HEK293T (cell line): Measurements from ENCODE around the gene FFAR3.

ENCODE experiments used
- CTCF ChIA-PET: fragments of 350-600 bp; formaldehyde crosslinking; extraction: SDS; loops from one replicate; lab custom pipeline; 2021; ENCODE audit warnings: antibody characterized with exemption, inconsistent platforms; lab: Yijun Ruan, JAX
- POLR2A ChIA-PET: fragments of 350-600 bp; formaldehyde crosslinking; extraction: SDS; loops from one replicate; lab custom pipeline; 2020; ENCODE audit warnings: antibody characterized with exemption, inconsistent platforms; lab: Yijun Ruan, JAX
- DNase-seq: peaks from one replicate; pipeline ENCODE4 v3.0.0; 2012; ENCODE audit warnings: mixed read lengths; ENCODE audit errors: extremely low spot score
- ARNT ChIP-seq: fragments of 450-650 bp; IDR thresholded peaks from 2 replicates; pipeline ENCODE4 v1.6.1; 2017; ENCODE audit warnings: mild to moderate bottlenecking
- BHLHE40 ChIP-seq: fragments of 450-650 bp; IDR thresholded peaks from 2 replicates; pipeline ENCODE4 v1.6.1; 2016; ENCODE audit warnings: mild to moderate bottlenecking, moderate library complexity, borderline replicate concordance
- CTBP1 ChIP-seq: fragments of 450-650 bp; IDR thresholded peaks from 2 replicates; pipeline ENCODE4 v1.6.1; 2016; ENCODE audit warnings: borderline replicate concordance
- ELF4 ChIP-seq: fragments of 450-650 bp; IDR thresholded peaks from 2 replicates; pipeline ENCODE4 v1.6.1; 2017; ENCODE audit warnings: antibody characterized with exemption
- FOXA1 ChIP-seq: fragments of 450-650 bp; IDR thresholded peaks from 2 replicates; pipeline ENCODE4 v1.6.1; 2016; ENCODE audit warnings: mild to moderate bottlenecking
- FOXK2 ChIP-seq: fragments of 450-650 bp; IDR thresholded peaks from 2 replicates; pipeline ENCODE4 v1.6.1; 2016; ENCODE audit warnings: mild to moderate bottlenecking
- FOXM1 ChIP-seq: fragments of 450-650 bp; IDR thresholded peaks from 2 replicates; pipeline ENCODE4 v1.6.1; 2017; ENCODE audit warnings: mild to moderate bottlenecking, borderline replicate concordance
- HDGF ChIP-seq: fragments of 450-650 bp; IDR thresholded peaks from 2 replicates; pipeline ENCODE4 v1.6.1; 2017; ENCODE audit warnings: antibody characterized with exemption, borderline replicate concordance
- L3MBTL2 ChIP-seq: fragments of 450-650 bp; conservative IDR thresholded peaks from 2 replicates; pipeline ENCODE4 v1.6.1; 2016; ENCODE audit warnings: mild to moderate bottlenecking
- LEF1 ChIP-seq: fragments of 450-650 bp; IDR thresholded peaks from 2 replicates; pipeline ENCODE4 v1.6.1; 2017; ENCODE audit warnings: mild to moderate bottlenecking, borderline replicate concordance
- NFRKB ChIP-seq: fragments of 450-650 bp; IDR thresholded peaks from 2 replicates; pipeline ENCODE4 v1.6.1; 2016; ENCODE audit warnings: mild to moderate bottlenecking, moderate library complexity
- PKNOX1 ChIP-seq: fragments of 450-650 bp; IDR thresholded peaks from 2 replicates; pipeline ENCODE4 v1.6.1; 2016
- SP1 ChIP-seq: fragments of 450-650 bp; IDR thresholded peaks from 2 replicates; pipeline ENCODE4 v1.6.1; 2017
- SUZ12 ChIP-seq: fragments of 450-650 bp; IDR thresholded peaks from 2 replicates; pipeline ENCODE4 v1.6.1; 2016; ENCODE audit warnings: mild to moderate bottlenecking
- TARDBP ChIP-seq: fragments of 450-650 bp; IDR thresholded peaks from 2 replicates; pipeline ENCODE4 v1.6.1; 2016
- ZNF384 ChIP-seq: fragments of 450-650 bp; IDR thresholded peaks from 2 replicates; pipeline ENCODE4 v1.6.1; 2016

The FFAR3 gene

DNA sequence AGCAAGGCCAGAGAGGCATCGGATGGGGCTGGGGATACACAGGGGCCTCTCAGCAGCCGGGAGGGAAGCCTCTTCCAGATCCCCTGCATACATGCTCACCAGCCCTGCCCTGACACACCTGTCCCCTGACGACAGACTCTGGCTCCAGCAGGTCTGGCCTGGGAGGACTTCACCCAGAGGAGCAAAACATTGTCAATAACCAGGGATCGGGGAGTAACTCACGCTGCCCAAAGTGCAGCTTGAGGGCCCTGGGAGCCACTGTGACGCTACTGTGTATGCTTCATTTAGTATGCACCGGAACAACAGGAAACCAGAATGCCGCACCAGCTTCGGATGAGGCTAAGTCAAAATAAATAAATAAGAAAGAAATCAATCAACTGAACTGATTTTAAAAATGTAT is 41.7 kb upstream of the FFAR3 start:
- POLR2A ChIA-PET: no interaction called here
- no peak for DNase-seq
- CTCF ChIA-PET: no interaction called here
- TF ChIP-seq PKNOX1 (no peak), SUZ12 (no peak), SP1 (no peak), FOXK2 (no peak), NFRKB (no peak), HDGF (no peak)

GRCh38 chr19:35317464-35318043 is 40.7 kb upstream of the FFAR3 start:
- CTCF ChIA-PET: no interaction called here
- no peak for TF ChIP-seq FOXK2
- no peak for TF ChIP-seq SP1
- TF ChIP-seq HDGF: no peak
- TF ChIP-seq LEF1: no peak
- TF ChIP-seq TARDBP: no peak
- no peak for TF ChIP-seq FOXM1
- POLR2A ChIA-PET: no interaction called here
- DNase-seq: no peak

DNA sequence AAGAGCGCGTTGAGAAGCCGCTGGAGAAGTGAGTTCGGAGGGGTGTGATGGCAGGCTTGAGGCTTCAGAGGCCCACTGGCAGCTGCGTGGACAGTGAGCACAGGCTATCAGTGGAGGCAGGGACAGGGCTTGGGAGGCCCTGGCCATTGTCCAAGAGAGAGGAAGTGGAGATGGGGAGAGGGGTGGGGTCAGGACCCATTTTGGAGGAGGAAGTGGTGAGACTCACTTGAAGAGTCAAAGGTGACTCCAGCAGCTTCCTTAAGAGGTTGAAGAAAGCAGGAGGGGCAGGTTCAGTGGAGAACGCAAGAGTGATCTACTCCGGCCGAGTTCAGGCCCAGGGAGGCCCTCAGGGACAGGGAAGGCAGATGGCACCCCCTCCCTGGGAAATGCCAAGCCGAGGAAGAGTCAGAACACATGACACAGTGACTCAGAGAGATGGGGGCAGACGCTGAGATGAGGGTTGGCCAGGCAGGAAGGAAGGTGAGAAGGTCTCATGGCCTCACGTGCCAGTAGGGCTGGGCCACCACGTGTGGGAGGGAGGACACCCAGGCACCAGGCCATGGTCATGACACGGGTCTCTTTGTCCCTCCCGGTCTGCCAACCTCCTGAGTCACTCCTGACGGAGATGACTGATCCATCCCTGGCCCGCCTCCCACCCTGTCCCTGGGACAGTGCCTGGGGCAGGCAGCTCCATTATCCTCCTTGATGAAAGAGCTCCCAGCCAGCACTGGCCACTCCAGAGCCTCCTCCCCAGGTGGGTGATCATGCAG is 39.4 kb upstream of the FFAR3 start:
- DNase-seq: no peak
- ChIA-PET CTCF (no interaction called here), POLR2A (no interaction called here)

GRCh38 chr19:35320065-35320713 is 38.1 kb upstream of the FFAR3 start:
- POLR2A ChIA-PET: no interaction called here
- no peak for TF ChIP-seq CTBP1
- no peak for TF ChIP-seq SP1
- no peak for TF ChIP-seq L3MBTL2
- no peak for TF ChIP-seq HDGF
- no peak for TF ChIP-seq TARDBP
- TF ChIP-seq BHLHE40: no peak
- TF ChIP-seq LEF1: no peak
- TF ChIP-seq ZNF384: no peak
- no peak for TF ChIP-seq ARNT
- no peak for TF ChIP-seq FOXM1
- no peak for TF ChIP-seq SUZ12
- no peak for TF ChIP-seq NFRKB
- no peak for TF ChIP-seq FOXK2
- TF ChIP-seq ELF4: no peak
- no peak for TF ChIP-seq PKNOX1
- TF ChIP-seq FOXA1: no peak
- CTCF ChIA-PET: no interaction called here
- DNase-seq: no peak

More for the DNA sequence above, 39.4 kb upstream of the FFAR3 start:
- TF ChIP-seq FOXK2: no peak
- TF ChIP-seq PKNOX1: no peak
- no peak for TF ChIP-seq SUZ12
- no peak for TF ChIP-seq SP1
- no peak for TF ChIP-seq TARDBP

DNA sequence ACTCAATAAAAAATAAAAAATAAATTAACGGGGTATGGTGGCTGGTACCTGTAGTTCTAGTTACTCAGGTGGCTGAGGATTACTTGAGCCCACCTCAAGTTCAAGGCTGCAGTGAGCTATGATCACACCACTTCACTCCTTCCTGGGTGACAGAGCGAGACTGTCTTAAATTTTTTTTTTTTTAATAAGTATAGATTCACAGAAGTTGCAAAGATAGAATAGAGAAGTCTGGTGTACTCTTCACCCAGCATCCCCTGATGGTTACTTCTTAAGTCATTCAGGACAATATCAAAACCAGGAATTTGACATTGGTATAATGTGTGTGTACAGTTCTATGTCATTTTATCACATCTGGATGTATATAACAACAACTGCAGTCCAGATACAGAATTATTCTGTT is 37.0 kb upstream of the FFAR3 start:
- CTCF ChIA-PET: no interaction called here
- TF ChIP-seq TARDBP: no peak
- TF ChIP-seq SP1: no peak
- TF ChIP-seq CTBP1: no peak
- no peak for DNase-seq
- POLR2A ChIA-PET: no interaction called here

DNA sequence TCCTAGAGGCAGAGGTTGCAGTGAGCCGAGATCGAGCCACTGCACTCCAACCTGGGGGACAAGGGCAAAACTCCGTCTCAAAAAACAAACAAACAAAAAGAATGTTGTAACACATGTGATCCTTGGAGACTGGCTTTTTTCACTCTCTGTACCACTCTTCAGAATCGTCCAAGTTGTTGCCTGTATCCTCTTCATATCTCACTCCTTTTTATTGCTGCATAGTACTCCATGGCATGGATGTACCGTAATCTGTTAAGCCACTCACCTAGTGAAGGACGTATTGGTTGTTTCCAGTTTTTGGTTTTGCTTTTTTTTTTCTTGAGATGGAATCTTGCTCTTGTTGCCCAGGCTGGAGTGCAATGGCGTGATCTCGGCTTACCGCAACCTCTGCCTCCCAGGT is 36.2 kb upstream of the FFAR3 start:
- DNase-seq: no peak
- POLR2A ChIA-PET: no interaction called here
- CTCF ChIA-PET: no interaction called here
- TF ChIP-seq ELF4 (no peak), ZNF384 (no peak), PKNOX1 (no peak), TARDBP (no peak), CTBP1 (no peak), FOXM1 (no peak), BHLHE40 (no peak), FOXK2 (no peak), ARNT (no peak), L3MBTL2 (no peak), LEF1 (no peak), SP1 (no peak), NFRKB (no peak), SUZ12 (no peak), HDGF (no peak)
